HG03159 (cell line): ENCODE data around the gene MORN2.
"Not testable (repeated sequence)": the region's sequence is repeated elsewhere in the genome, so short reads cannot be mapped to it uniquely, and the experiment has no call there.

Experiments
- ATAC-seq: cut with Tn5 transposase; IDR thresholded peaks from one replicate; pipeline ENCODE4 v1.9.1; 2021; ENCODE audit warnings: mild to moderate bottlenecking, moderate library complexity; ENCODE audit not compliant: unreplicated experiment

Gene MORN2

DNA sequence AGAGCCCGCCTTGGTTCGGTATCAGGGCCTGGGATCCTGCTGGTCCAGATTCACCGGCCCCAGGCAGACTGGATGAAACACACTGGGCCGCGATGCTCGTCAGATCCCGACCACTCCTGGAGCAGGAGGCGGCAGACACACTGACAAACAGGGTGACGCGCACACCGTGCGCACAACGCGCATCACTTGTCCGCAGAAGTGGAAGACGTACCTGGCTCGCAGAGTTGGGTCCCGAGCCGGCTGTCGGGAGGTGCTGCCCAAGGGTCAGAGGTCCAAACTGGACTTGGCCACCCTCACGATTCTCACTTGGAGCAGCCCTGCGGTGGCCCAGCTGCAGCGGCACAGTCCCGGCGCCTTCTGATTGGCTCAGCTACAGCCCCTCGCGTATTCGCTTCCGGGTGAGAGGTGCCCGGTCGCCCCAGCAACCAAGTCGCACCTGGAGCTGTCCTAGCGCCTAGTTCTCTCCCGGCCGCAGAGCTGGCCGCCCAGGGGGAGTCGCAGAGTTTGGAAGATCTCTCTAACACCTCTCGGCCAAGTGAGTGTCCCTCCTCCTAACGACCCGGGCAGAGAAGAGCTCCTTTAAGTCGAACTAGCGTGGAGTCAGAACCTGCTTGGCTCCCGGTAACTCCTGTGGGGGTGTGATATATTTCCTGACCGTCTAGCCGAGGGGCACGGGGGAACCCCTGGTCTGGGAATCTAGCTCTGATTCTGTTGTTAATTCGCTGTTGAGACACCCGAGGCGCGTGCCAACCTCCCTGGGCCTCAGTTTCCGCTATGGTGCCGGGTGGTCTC, at the start of gene MORN2, which contains the start of gene DHX57:
MORN2 (plus strand) TSS at position 401 of the 792 bp plus-strand sequence.
DHX57 (minus strand) TSS at position 359 of the 792 bp plus-strand sequence. CDS start 7,529 bp downstream, outside the sequence.
- peak; percentile 100 for ATAC-seq

DNA sequence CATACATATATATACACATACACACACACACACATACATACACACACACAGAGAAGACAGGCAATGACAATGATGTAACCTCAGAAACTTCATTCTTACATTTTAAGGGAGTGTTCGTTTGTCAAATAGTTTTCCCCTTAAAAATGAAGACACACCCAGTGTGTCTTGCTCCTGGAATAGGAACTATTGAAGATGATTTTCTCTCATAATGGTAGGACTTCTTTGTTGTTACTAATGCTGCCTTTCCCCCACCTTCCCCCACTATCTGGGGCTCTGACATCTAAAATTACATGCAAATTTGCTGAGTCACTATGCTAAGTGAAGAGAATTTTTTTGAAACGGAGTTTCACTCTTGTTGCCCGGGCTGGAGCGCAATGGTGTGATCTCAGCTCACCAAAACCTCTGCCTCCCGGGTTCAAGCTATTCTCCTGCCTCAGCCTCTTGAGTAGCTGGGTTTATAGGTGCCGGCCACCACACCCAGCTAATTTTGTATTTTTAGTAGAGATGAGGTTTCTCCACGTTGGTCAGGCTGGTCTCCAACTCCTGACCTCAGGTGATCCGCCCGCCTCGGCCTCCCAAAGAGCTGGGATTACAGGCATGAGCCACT, 48.1 kb upstream of the MORN2 start:
- not testable (repeated sequence) for ATAC-seq

DNA sequence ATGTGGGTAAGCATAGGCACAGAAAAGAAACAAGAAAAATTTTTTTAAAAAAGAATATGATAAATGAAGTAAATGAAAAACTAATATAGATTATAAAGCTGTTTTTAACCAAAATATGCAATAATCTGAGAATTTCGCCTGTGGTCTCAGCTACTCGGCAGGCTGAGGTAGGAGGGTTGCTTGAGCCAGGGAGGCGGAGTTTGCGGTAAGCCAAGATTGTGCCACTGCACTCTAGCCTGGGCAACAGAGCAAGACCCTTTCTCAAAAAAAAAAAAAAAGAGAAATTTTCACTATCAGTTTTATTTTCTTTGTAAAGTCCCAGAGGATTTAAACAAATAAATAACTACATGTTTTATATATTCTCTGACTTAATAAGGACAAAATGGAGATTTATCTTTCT, 47.3 kb upstream of the MORN2 start:
- no peak for ATAC-seq

DNA sequence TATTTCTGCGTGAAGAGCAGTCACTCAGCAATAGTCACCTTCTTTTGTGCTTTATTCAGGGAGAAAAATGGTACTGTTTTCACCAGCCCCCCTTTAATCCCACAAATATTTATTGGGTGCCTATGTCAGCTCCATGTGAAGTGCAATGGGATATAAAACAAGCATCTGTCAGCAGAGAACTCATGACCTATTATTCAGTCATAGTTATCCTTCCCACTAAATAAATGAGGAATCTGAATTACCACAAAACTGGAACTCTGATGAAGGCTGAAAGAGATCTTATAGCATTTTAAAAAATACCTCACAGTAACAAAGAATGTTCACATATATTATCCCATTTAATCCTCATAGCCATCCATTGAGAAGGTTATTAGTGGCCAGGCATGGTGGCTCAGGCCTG, 45.8 kb upstream of the MORN2 start:
- no peak for ATAC-seq

DNA sequence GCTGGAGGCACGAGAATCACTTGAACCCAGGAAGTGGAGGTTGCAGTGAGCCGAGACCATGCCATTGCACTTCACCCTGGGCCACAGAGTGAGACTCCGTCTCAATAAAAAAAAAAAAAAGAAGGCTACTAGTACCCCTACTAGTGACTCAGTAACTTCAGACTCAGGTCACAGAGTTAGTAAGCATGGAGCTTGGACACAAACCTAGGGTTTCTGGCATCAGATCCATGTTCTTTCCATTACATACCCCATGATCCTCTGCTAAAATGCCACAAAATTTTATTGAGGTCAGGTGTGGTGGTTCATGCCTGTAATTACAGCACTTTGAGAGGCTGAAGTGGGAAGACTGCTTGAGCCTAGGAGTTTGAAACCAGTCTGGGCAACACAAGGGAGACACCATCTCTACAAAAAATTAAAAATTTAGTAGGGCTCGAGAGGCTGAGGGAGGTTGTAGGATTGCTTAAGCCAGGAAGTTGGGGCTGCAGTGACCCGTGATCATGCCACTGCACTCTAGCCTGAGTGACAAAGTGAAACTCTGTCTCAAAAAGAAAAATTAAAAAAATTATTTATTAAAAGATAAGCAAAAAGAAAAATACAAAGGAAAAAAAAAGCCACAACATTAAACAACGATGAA, 45.1 kb upstream of the MORN2 start:
- no peak for ATAC-seq

DNA sequence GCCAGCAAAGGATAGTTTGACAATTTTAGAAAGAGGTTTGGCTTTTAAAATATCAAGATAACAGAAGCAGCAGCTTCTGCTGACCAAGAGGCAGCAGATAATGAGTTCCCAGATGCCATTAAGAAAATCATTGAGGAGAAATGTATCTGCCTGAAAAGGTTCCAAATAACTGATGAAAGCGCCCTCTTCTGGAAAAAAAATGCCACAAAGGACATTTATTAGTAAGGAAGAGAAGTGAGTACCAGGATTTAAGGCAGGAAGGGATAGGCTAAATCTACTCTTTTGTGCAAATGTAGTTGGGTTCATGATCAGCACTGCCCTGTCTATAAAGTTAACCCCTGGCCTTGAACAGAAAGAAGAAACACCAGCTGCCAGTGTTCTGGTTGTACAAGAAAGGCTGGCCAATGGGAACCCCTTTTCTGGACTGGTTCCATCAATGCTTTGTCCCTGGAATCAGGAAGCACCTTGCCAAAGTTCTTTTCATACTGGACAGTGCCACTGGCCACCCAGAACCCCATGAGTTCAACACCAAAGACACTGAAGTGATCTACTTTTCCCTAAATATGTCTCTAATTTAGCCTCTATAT, 40.7 kb upstream of the MORN2 start:
- no peak for ATAC-seq

DNA sequence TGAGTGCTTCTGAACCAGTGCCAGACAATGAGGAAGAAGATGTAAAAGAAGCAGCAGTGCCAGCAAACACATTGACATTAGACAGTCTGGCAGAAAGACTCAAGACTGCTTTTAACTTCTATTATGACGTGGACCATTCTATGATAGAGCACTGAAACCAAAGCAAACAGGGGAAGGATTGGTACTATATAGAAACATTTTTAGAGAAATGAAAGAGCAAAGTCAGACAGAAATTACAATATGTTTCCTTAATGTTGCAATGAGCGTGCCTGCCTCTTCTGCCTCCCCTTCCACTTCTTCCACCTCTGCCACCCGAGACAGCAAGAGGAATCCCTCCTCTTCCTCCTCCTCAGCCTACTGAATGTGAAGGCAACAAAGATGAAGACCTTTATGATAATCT, 39.8 kb upstream of the MORN2 start:
- ATAC-seq, result peak; percentile 91

DNA sequence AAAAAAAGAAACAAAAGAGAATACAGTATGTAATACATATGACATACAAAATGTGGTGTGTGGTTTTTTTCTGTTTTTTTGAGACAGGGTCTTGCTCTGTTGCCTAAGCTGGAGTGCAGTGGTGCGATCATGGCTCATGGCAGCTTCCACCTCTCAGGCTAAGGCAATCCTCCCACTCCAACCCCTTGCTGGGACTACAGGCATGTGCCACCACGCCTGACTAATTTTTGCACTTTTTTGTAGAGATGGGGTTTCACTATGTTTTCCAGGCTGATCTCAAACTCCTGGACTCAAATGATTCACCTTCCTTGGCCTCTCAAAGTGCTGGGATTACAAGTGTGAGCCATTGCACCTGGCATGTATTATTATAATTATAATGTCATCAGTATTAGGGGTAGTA, 39.0 kb upstream of the MORN2 start:
- peak; percentile 20 for ATAC-seq

DNA sequence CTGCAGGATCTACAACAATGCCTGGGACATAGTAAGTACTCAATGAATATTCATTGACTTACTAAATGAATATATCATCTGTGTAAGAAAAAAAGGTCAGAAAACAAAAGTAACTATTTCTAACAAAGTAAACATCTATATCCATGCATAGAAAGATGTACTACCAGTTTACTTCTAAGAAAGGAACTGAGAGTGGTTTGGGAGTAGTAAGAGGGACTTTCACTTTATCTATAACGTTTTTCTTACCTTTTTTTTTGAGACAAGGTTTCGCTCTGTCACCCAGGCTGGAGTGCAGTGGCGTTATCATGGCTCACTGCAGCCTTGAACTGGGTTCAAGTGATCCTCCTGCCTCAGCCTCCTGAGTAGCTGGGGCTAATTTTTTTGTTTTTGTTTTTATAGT, 25.7 kb upstream of the MORN2 start:
- peak; percentile 92 for ATAC-seq

DNA sequence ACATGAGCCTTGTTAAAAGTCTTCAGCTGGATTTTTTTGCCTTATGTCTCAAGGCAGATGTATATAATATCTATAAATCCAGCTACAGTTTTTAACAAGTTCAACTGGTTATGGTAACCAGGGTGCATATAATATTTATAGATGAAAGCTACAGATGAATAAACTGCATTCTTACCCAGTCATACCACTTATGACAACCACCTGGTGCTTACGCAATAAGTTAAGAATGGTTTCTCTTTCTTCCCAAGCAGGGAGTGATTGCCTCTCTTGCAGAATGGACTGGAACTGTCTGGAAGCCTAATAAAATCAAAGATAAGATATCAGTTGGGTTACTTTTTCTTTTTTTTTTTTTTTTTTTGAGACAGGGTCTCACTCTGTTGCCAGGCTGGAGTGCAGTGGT, 19.6 kb upstream of the MORN2 start:
- no peak for ATAC-seq

DNA sequence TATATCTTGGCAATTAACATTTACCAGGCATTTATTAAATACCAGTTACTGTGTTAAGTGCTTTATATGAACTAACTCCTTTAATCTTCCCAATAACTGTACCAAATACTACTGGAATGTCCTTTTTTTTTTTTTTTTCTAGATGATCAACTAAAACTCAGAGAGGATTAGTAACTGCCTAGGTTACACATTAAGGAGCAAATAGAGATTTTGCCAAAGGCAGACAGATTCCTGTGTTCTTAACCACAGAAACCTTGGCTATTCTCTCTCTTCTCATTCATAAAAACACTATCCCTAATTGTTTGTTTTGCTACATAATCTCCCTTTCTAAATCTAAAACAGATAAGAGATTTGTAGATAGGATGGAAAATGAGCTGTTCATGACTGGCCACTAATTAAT, 13.3 kb upstream of the MORN2 start:
- ATAC-seq, result no peak

DNA sequence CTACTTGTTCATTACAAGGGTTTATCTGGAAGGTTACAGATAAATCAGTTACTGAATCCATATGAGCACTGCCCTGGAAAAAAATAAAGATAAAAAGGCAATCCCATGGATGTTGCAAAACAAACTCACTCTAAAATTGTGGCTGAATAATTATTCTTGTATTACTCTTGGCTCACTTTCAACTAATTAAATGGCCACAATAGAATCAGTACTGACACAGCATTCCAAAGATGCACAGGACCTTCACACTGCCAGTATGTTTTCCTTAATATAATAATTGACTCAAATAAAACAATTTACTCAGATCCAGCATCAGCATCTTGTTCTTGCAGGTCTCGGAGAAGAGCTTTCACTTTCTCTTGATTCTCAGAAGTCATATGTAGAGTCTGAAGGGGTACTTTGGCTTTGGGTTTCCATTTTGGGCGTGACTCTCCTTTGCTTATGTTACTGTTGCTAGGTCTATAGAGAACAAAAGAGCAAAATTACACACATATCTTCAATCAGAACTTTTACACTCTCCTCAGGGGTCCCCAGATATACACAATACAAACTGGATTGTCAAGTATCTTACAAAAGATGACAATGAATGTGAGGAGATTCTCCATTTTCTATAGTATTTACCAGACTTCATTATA, 12.6 kb upstream of the MORN2 start:
- no peak for ATAC-seq

DNA sequence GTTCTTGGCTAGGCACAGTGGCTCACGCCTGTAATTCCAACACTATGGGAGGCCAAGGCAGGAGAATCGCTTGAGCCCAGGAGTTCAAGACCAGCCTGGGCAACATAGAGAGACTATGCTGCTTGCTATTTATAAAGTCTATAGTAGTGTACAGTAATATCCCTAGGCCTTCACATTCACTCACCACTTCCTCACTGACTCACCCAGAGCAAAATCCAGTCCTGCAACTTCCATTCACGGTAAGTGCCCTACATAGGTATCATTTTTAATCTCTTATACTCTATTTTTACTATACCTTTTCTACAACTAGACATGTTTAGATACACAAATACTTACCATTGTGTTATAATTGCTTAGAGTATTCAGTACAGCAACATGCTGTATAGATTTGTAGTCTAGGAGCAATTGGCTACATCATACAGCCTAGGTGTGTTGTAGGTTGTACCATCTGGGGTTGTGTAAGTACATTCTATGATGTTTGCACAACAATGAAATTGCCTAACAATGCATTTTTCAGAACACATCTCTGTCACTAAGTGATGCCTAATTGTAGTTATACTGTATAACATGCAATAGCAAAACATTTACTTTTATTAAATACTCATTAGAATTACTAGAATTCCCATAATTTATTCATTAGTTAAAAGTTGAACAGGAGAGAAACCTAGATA, 8.9 kb upstream of the MORN2 start:
- ATAC-seq, result no peak

DNA sequence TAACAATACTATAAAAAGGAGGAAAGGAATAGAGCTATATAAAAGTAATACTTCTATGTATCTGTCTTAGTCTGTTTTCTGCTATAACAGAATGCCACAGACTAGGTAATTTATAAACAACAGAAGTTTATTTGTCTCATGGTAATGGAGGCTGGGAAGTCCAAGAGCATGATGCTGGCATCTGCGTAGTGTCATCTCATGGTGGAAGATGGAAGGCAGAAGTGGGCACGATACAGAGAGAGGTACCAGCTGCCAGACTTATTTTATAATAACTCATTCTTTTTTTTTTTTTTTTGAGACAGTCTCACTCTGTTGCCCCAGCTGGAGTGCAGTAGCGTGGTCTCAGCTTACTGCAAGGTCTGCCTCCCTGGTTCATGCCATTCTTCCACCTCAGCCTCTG, 4.3 kb upstream of the MORN2 start:
- no peak for ATAC-seq

DNA sequence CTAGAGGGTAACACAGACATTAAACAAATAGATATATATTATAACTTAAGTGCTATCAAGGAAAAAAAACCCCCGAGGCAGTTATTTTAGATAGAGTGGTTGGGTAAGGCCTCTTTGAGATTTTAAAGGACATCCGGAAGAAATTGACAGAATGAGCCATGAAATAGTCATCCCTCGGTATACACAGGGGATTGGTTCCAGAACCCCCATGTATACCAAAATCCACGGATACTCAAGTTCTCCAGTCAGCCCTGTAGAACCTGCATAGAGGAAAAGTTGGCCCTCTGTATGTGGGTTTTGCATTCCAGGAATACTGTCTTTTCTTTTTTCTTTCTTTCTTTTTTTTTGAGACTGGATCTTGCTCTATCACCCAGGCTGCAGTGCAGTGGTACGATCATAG, 2.0 kb upstream of the MORN2 start:
- no peak for ATAC-seq

DNA sequence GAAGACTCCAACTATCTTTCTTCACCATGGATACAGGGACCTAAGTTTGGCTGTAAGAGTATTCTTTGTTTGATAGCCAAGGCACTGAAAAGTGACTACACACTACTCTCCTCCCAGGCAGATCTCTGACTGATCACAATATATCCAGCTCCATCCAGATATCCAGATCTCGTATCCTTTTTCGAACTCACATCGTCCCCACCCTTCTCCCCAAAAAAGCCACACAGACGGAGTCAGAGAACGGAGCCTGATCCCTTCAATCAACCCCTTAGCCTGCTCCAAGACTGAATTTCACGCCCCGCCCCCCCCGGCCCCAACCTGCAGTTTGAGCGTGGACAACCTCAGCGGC, 575 bp upstream of the MORN2 start:
- ATAC-seq, result peak; percentile 6

DNA sequence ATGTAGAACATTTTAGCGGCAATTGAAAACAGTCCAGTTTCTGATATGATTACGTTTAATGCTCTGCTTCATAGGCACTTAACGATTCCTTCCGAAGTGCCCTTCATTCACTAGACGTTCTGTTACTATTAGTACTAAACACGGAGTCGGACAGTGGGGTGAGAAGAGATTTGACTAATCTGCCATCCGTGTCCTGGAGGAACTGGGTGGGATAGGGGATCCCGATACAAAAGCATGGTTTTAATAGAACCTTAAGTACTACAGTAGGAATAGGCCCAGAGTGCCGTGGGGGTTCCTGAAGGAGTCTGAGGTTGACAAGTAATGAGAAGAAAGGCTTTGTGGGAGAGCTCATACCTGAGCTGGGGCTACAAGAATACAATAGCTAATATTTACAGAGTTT, 631 bp downstream of the MORN2 start:
- ATAC-seq, result no peak

DNA sequence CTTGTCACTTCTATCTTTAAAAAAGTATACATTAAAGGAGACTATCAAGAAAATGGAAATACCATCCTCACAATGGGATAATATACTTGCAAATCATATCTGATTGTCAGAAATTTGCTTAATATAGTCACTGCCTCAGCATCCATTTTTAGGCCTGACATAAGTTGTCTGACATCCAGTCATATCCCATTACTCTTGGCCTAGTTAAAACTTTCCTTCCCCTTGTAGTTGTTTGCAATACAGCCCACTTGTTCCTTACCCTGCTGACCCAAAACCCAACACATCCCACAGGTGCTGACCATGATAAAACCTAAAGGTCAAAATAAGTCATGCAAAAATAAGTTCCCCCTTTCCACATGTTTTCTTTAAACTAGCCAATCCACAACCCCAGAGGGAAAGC, 10.3 kb downstream of the MORN2 start:
- no peak for ATAC-seq

DNA sequence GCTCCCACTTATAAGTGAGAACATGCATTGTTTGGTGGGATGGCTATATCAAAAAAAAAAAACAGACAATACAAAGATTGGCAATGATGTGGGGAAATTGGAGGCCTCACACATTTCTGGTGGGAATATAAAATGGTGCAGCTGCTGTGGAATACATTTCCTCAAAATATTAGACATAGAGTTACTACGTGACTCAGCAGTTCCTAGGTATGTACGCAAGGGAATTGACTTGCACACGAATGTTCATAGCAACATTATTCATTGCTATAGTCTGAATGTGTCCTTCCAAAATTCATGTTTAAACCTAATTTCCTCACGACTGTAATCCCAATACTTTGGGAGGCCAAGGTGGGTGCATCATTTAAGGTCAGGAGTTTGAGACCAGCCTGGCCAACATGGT, 11.6 kb downstream of the MORN2 start:
- no peak for ATAC-seq

DNA sequence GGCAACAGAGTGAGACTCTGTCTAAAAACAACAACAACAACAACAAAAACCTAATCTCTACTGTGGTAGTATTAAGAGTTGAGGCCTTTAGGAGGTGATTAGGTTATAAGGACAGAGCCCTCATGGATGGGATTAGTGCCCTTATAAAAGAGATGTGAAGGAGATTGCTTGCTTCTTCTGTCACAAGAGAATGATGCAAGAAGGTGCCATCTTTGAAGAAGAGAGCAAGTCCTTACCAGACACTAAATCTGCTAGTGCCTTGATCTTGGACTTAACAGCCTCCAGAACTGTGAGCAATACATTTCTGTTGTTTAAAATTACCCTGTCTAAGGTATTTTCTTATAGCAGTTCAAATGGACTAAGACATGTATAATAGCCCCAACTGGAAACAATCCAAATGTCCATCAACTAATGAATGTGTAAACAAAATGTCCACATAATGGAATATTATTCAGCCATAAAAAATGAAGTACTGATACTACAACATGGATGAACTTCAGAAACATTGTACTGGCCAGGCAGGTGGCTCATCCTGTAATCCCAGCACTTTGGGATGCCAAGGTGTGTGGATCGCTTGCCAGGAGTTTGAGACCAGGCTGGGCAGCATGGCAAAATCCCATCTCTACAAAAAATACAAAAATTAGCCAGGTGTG, 12.3 kb downstream of the MORN2 start:
- no peak for ATAC-seq
